ENCODE data around the gene GSTM5. TPM values are rescaled to one million over a fixed set of nuclear protein-coding genes. Genes with fewer than 3 reads are reported as not detected.
"Not testable (repeated sequence)": the region's sequence is repeated elsewhere in the genome, so short reads cannot be mapped to it uniquely, and the experiment has no call there.

GSTM5 gene
- total RNA-seq (1 to 10 TPM in 1 of 2 donors, under 1 TPM in 1; 0.59 to 1.3 TPM), polyA plus RNA-seq (1 to 10 TPM; 1.4 to 2.8 TPM)

DNA sequence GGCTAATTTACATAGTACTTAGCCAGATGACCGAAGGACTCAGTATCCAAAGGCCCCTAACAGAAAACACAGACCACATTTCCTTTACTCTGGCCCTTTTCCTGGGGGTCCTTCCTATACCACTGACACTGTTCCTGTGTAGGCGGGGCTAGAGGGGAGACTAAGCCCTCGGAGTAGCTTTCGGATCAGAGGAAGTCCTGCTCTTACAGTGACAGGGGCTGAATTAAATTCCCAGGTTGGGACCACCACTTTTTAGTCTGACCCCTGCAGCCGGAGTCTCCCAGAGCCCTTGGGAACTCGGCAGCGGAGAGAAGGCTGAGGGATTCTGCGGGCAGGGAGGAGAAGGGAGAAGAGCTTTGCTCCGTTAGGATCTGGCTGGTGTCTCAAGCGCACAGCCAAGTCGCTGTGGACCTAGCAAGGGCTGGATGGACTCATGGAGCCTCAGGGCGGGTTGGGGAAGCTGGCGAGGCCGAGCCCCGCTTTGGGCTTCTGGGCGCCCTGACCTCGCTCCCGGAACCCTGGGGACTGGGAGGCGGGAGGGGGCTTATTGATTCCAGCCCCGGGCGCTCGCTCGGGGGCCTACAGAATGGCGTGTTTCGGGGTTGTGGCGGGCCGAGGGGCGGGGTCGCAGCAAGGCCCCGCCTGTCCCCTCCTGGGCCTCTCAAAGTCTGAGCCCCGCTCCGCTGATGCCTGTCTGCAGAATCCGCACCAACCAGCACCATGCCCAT lies at the start of gene GSTM5:
Gene GSTM5, plus strand, starts transcription at position 659 of the 728 bp plus-strand sequence. Its CDS starts 62 bp downstream, at position 721.
- not testable (repeated sequence) for DNase-seq (ENCODE audit: low spot score); H3K27me3 ChIP-seq (ENCODE audit: control insufficient read depth in 4 of 4, insufficient read depth in 4 of 4, low read length in 3 of 4); H3K4me3 ChIP-seq (ENCODE audit: low read depth in 1 of 3, low read length in 3 of 3); H3K9me3 ChIP-seq (ENCODE audit: control insufficient read depth in 4 of 4, low read length in 3 of 4); H3K36me3 ChIP-seq (ENCODE audit: control insufficient read depth in 4 of 4, insufficient read depth in 3 of 4, low read depth in 1 of 4, low read length in 3 of 4); H3K9ac ChIP-seq (ENCODE audit: low read depth in 1 of 2, low read length in 2 of 2); H3K4me1 ChIP-seq (ENCODE audit: control insufficient read depth in 4 of 4, insufficient read depth in 4 of 4, low read length in 3 of 4)
- 39% methylated on average over 33 of the region's 33 CpGs for WGBS
- H3K27ac ChIP-seq (ENCODE audit: low read depth in 1 of 2, low read length in 2 of 2) = peak within 1 kb of the TSS; percentile 35 to 46

DNA sequence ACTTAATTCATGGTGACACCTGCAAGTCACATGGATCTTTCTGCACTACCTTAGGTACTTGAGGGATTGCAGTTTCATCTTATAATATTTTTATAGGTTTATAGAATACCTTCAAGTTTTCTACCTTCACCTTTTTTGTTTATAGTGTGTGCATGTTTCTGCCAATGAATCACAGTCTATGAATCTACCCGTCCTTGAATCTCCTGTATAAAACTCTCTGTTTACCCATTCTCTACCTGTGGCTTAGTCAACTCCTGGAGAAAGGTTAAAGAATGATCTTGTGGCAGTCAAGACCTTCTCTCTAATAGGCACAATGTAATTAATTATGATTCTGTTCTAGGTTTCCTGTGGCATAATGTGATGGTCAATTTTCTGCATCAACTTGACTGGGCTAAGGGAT lies 47.4 kb upstream of the GSTM5 start:
- Histone ChIP-seq H3K9ac (ENCODE audit: low read depth in 1 of 2, low read length in 2 of 2) (no peak overlapping the region), H3K9me3 (ENCODE audit: control insufficient read depth in 4 of 4, low read length in 3 of 4) (no peaks in the 10 kb centered on the region), H3K27me3 (ENCODE audit: control insufficient read depth in 4 of 4, insufficient read depth in 4 of 4, low read length in 3 of 4) (no peaks in the 10 kb centered on the region), H3K4me3 (ENCODE audit: low read depth in 1 of 3, low read length in 3 of 3) (no peak overlapping the region), H3K27ac (ENCODE audit: low read depth in 1 of 2, low read length in 2 of 2) (no peak overlapping the region), H3K4me1 (ENCODE audit: control insufficient read depth in 4 of 4, insufficient read depth in 4 of 4, low read length in 3 of 4) (peaks cover 0 to 5% (median 0%) of the 10 kb centered on the region in 4 donors), H3K36me3 (ENCODE audit: control insufficient read depth in 4 of 4, insufficient read depth in 3 of 4, low read depth in 1 of 4, low read length in 3 of 4) (peaks cover 0 to 15% (median 7%) of the 10 kb centered on the region in 4 donors)
- DNase-seq (ENCODE audit: low spot score) = no peak
- 93% methylated on average over 1 of the region's 1 CpG for WGBS
- TF ChIP-seq HNF4G (IDR thresholded peaks at IDR 0.05) = no peak
- no peak for TF ChIP-seq EGR1 (IDR thresholded peaks at IDR 0.05; ENCODE audit: low read depth in 2 of 2)
- no peak for TF ChIP-seq TAF1 (conservative IDR thresholded peaks at IDR 0.05)
- TF ChIP-seq FOXA1 (IDR thresholded peaks at IDR 0.05) = no peak
- no peak for TF ChIP-seq RXRA (IDR thresholded peaks at IDR 0.05)
- TF ChIP-seq MAX (IDR thresholded peaks at IDR 0.05) = no peak
- TF ChIP-seq, protein P1, sequence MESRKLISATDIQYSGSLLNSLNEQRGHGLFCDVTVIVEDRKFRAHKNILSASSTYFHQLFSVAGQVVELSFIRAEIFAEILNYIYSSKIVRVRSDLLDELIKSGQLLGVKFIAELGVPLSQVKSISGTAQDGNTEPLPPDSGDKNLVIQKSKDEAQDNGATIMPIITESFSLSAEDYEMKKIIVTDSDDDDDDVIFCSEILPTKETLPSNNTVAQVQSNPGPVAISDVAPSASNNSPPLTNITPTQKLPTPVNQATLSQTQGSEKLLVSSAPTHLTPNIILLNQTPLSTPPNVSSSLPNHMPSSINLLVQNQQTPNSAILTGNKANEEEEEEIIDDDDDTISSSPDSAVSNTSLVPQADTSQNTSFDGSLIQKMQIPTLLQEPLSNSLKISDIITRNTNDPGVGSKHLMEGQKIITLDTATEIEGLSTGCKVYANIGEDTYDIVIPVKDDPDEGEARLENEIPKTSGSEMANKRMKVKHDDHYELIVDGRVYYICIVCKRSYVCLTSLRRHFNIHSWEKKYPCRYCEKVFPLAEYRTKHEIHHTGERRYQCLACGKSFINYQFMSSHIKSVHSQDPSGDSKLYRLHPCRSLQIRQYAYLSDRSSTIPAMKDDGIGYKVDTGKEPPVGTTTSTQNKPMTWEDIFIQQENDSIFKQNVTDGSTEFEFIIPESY (IDR thresholded peaks at IDR 0.05) = no peak
- TF ChIP-seq YY1 (IDR thresholded peaks at IDR 0.05) = no peak
- TF ChIP-seq RAD21 (IDR thresholded peaks at IDR 0.05) = no peak
- no peak for TF ChIP-seq NR2F2 (IDR thresholded peaks at IDR 0.05)

DNA sequence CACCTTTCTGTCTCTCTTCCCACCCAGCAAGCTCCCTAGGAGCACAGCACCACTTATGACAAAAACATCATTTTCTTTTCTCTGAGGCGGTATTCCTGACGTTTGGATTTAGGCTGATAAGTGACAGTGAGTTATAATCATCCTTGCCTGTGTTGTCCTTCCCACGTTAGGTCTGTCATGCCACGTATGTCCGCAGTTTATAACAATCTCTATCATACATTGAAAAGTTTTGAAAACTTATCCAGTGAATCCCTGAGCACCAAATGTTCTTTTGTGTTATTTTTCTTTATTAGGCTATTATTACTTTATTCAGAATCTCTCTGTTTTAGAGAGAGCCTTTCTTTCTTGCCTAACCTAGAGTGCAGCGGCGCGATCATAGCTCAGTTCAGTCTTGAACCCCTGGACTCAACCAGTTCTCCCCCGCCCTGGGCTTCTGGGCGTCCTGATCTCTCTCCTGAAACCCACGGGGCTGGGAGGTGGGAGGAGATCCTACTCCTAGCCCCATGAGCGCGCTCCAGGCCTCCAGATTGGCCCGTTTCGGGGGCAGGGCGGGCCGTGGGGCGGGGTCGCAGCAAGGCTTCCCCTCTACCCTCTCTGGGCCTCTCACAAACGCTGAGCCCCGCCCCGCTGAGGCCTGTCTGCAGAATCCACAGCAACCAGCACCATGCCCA lies 44.5 kb upstream of the GSTM5 start, which contains the start of gene GSTM2:
Gene GSTM2, plus strand, starts transcription at position 606 of the 671 bp plus-strand sequence. Its CDS starts 59 bp downstream, at position 665.
- no peak within 1 kb of the TSS for H3K27ac ChIP-seq (ENCODE audit: low read depth in 1 of 2, low read length in 2 of 2)
- H3K4me1 ChIP-seq (ENCODE audit: control insufficient read depth in 4 of 4, insufficient read depth in 4 of 4, low read length in 3 of 4) = peaks cover 0 to 3% (median 0%) of the 10 kb centered on the region in 4 donors
- H3K9ac ChIP-seq (ENCODE audit: low read depth in 1 of 2, low read length in 2 of 2) = no peak within 1 kb of the TSS
- peak within 1 kb of the TSS in 2 of 3 donors; percentile 23 to 49 for H3K4me3 ChIP-seq (ENCODE audit: low read depth in 1 of 3, low read length in 3 of 3)
- H3K36me3 ChIP-seq (ENCODE audit: control insufficient read depth in 4 of 4, insufficient read depth in 3 of 4, low read depth in 1 of 4, low read length in 3 of 4) = no peaks in the 10 kb centered on the region
- peak; percentile 89 for DNase-seq (ENCODE audit: low spot score)
- peak in 1 of 2 donors; percentile 47 for TF ChIP-seq HNF4A (conservative IDR thresholded peaks at IDR 0.05)
- TF ChIP-seq RXRA (IDR thresholded peaks at IDR 0.05) = no peak
- TF ChIP-seq HNF4G (IDR thresholded peaks at IDR 0.05) = no peak
- no peak for TF ChIP-seq YY1 (IDR thresholded peaks at IDR 0.05)
- no peak for TF ChIP-seq FOXA1 (IDR thresholded peaks at IDR 0.05)
- TF ChIP-seq NR2F2 (IDR thresholded peaks at IDR 0.05) = no peak
- TF ChIP-seq RAD21 (IDR thresholded peaks at IDR 0.05) = peak in 1 of 2 donors; percentile 31
- peak; percentile 53 for TF ChIP-seq SP1 (IDR thresholded peaks at IDR 0.05)
- H3K9me3 ChIP-seq (ENCODE audit: control insufficient read depth in 4 of 4, low read length in 3 of 4) = no peaks in the 10 kb centered on the region
- 36% methylated on average over 22 of the region's 22 CpGs for WGBS
- no peaks in the 10 kb centered on the region for H3K27me3 ChIP-seq (ENCODE audit: control insufficient read depth in 4 of 4, insufficient read depth in 4 of 4, low read length in 3 of 4)

All from liver (tissue), 9 donors.